ENCODE measurements around the gene GSK3B. TPM values are rescaled to one million over a fixed set of nuclear protein-coding genes. Genes with fewer than 3 reads are reported as not detected.

GSK3B gene
- total RNA-seq, 1 donor from 2014 or later: 138 TPM

DNA sequence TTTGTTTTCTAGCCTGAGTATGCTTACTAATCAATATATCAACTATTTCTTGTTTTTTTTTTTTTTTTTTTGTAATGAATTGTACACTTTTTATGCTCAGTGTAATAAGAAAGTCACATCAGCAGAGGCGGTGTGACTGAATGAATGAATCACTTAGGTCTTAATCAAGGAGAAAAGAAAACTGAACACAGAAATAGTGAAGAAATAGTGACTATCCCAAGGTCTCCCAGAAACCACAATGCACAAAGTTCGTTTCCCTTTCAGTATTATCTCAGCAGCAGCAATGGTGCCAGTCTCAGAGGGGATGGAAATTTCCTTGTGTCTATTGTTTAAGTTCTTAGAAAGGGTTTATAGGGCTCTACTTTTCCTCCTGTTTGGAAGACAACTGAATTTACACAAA, 231.6 kb downstream of the GSK3B start:
- peaks cover 22% of the 10 kb centered on the region for H3K36me3 Mint-ChIP-seq (ENCODE audit: unreplicated experiment)
- no peaks in the 10 kb centered on the region for H3K9me3 Mint-ChIP-seq (ENCODE audit: unreplicated experiment)
- DNase-seq: no peak
- no peak overlapping the region for H3K27ac Mint-ChIP-seq (ENCODE audit: unreplicated experiment)
- TF ChIP-seq, protein P1, sequence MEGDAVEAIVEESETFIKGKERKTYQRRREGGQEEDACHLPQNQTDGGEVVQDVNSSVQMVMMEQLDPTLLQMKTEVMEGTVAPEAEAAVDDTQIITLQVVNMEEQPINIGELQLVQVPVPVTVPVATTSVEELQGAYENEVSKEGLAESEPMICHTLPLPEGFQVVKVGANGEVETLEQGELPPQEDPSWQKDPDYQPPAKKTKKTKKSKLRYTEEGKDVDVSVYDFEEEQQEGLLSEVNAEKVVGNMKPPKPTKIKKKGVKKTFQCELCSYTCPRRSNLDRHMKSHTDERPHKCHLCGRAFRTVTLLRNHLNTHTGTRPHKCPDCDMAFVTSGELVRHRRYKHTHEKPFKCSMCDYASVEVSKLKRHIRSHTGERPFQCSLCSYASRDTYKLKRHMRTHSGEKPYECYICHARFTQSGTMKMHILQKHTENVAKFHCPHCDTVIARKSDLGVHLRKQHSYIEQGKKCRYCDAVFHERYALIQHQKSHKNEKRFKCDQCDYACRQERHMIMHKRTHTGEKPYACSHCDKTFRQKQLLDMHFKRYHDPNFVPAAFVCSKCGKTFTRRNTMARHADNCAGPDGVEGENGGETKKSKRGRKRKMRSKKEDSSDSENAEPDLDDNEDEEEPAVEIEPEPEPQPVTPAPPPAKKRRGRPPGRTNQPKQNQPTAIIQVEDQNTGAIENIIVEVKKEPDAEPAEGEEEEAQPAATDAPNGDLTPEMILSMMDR (IDR thresholded peaks at IDR 0.05; ENCODE audit: partially characterized antibody, unreplicated experiment): no peak
- no peak overlapping the region for H3K4me3 Mint-ChIP-seq (ENCODE audit: unreplicated experiment)
- peaks cover 6% of the 10 kb centered on the region for H3K27me3 Mint-ChIP-seq (ENCODE audit: unreplicated experiment)
- no peaks in the 10 kb centered on the region for H3K4me1 Mint-ChIP-seq (ENCODE audit: low read depth, unreplicated experiment)

DNA sequence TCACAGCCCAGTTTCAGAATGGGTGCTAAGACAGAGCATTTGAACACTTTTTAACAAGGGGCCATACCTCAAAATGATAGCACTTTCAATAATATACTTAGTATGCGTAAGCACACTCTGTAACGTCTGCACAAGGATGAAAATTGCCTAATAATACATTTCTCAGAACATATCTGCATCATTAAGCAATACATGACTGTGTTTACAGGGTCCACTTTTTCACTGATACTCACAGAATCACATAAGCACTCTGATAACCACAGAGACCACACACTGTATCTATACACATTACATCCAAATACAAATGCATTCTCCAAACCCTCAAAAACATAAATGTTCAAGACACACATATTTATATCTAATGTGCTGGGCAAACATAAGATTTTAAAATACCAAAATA, 232.6 kb downstream of the GSK3B start:
- H3K27ac Mint-ChIP-seq (ENCODE audit: unreplicated experiment): no peak overlapping the region
- peaks cover 28% of the 10 kb centered on the region for H3K36me3 Mint-ChIP-seq (ENCODE audit: unreplicated experiment)
- H3K4me3 Mint-ChIP-seq (ENCODE audit: unreplicated experiment): no peak overlapping the region
- no peaks in the 10 kb centered on the region for H3K9me3 Mint-ChIP-seq (ENCODE audit: unreplicated experiment)
- H3K4me1 Mint-ChIP-seq (ENCODE audit: low read depth, unreplicated experiment): no peaks in the 10 kb centered on the region
- TF ChIP-seq, protein P1 (IDR thresholded peaks at IDR 0.05; ENCODE audit: partially characterized antibody, unreplicated experiment): no peak
- peaks cover 6% of the 10 kb centered on the region for H3K27me3 Mint-ChIP-seq (ENCODE audit: unreplicated experiment)
- no peak for DNase-seq

DNA sequence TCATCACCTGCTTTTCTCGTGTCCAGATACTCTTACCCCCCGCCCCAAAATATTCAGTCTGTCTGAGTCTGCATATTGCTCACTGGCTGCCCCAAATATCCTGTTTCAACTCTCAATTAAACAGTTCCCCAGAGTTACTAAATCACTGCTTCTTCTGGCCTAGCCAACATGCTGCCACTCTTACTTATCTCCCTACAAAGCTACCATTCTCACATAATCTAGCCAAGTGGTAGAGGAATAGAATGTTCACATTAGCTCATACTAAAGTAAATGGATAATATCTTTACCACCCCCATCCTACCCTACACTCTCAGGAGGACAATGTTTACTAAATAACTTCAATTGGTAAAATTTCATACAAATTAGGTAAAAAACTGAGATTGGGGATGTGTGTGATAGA, 234.5 kb downstream of the GSK3B start:
- Mint-ChIP-seq H3K9me3 (ENCODE audit: unreplicated experiment) (no peaks in the 10 kb centered on the region), H3K4me1 (ENCODE audit: low read depth, unreplicated experiment) (no peaks in the 10 kb centered on the region), H3K4me3 (ENCODE audit: unreplicated experiment) (no peak overlapping the region), H3K36me3 (ENCODE audit: unreplicated experiment) (peaks cover 32% of the 10 kb centered on the region), H3K27me3 (ENCODE audit: unreplicated experiment) (peaks cover 6% of the 10 kb centered on the region), H3K27ac (ENCODE audit: unreplicated experiment) (no peak overlapping the region)
- DNase-seq: no peak
- TF ChIP-seq, protein P1 (IDR thresholded peaks at IDR 0.05; ENCODE audit: partially characterized antibody, unreplicated experiment): no peak

- no peak overlapping the region for H3K27ac Mint-ChIP-seq (ENCODE audit: unreplicated experiment)
These were observed 235.3 kb downstream of the GSK3B start for GRCh38 chr3:119858957-119859356.

DNA sequence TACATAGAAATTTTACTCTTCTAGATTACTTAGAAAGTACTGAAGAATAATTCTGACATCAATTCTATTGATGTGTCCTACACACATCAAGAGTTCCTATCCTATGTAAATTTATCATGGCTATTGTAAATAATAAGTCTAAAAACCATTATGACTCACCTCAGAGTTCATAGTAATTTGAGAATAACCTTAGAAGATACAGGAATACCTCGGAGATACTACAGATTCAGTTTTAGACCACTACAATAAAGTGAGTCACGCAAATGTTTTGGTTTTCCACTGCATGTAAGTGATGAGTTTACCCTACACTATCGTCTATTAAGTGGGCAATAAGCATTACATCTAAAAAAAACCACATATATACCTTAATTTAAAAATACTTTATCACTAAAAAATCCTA, 237.6 kb downstream of the GSK3B start:
- Mint-ChIP-seq H3K27me3 (ENCODE audit: unreplicated experiment) (peaks cover 5% of the 10 kb centered on the region), H3K4me1 (ENCODE audit: low read depth, unreplicated experiment) (no peaks in the 10 kb centered on the region), H3K9me3 (ENCODE audit: unreplicated experiment) (peaks cover 2% of the 10 kb centered on the region), H3K27ac (ENCODE audit: unreplicated experiment) (no peak overlapping the region), H3K4me3 (ENCODE audit: unreplicated experiment) (no peak overlapping the region), H3K36me3 (ENCODE audit: unreplicated experiment) (peaks cover 36% of the 10 kb centered on the region)
- no peak for DNase-seq
- TF ChIP-seq, protein P1 (IDR thresholded peaks at IDR 0.05; ENCODE audit: partially characterized antibody, unreplicated experiment): no peak

More at GRCh38 chr3:119858957-119859356, 235.3 kb downstream of the GSK3B start:
- Mint-ChIP-seq H3K4me1 (ENCODE audit: low read depth, unreplicated experiment) (no peaks in the 10 kb centered on the region), H3K27me3 (ENCODE audit: unreplicated experiment) (peaks cover 6% of the 10 kb centered on the region), H3K36me3 (ENCODE audit: unreplicated experiment) (peaks cover 35% of the 10 kb centered on the region), H3K9me3 (ENCODE audit: unreplicated experiment) (no peaks in the 10 kb centered on the region), H3K4me3 (ENCODE audit: unreplicated experiment) (no peak overlapping the region)
- DNase-seq: no peak
- TF ChIP-seq, protein P1 (IDR thresholded peaks at IDR 0.05; ENCODE audit: partially characterized antibody, unreplicated experiment): no peak

All from glutamatergic neuron (in vitro differentiated cells).